H9 (cell line): ENCODE data around the gene FAIM2. TPM values are rescaled to one million over a fixed set of nuclear protein-coding genes. Genes with fewer than 3 reads are reported as not detected.

ENCODE experiments used
- DNase-seq: peaks from one replicate; pipeline ENCODE4 v3.0.0-alpha.2; 2017
- H2AFZ ChIP-seq: one replicate; pipeline ENCODE4 v1.6.1; 2013; ENCODE audit warnings: mild to moderate bottlenecking, low read length, control low read depth, moderate library complexity
- H2AK5ac ChIP-seq: 2 replicates; pipeline ENCODE4 v1.6.1; 2013; ENCODE audit warnings: low read length, control low read depth, mixed read lengths; ENCODE audit not compliant: insufficient read length
- H2BK120ac ChIP-seq: one replicate; pipeline ENCODE4 v1.6.1; 2013; ENCODE audit warnings: low read depth, mild to moderate bottlenecking, low read length, control low read depth, inconsistent platforms; ENCODE audit not compliant: poor library complexity, severe bottlenecking
- H2BK12ac ChIP-seq: 2 replicates; pipeline ENCODE4 v1.6.1; 2013; ENCODE audit warnings: low read length, control low read depth, mixed read lengths, low read depth; ENCODE audit not compliant: insufficient read length
- H2BK15ac ChIP-seq: 2 replicates; pipeline ENCODE4 v1.6.1; 2013; ENCODE audit warnings: low read depth, low read length, control low read depth
- H2BK20ac ChIP-seq: one replicate; pipeline ENCODE4 v1.6.1; 2013; ENCODE audit warnings: low read depth, mild to moderate bottlenecking, low read length, control low read depth, inconsistent platforms; ENCODE audit not compliant: poor library complexity, severe bottlenecking
- H2BK5ac ChIP-seq: 2 replicates; pipeline ENCODE4 v1.6.1; 2013; ENCODE audit warnings: low read length, control low read depth, mixed read lengths; ENCODE audit not compliant: insufficient read length
- H3K14ac ChIP-seq: 2 replicates; pipeline ENCODE4 v1.6.1; 2013; ENCODE audit warnings: low read length, control low read depth; ENCODE audit not compliant: insufficient read depth
- H3K18ac ChIP-seq: 2 replicates; pipeline ENCODE4 v1.6.1; 2013; ENCODE audit warnings: low read depth, mild to moderate bottlenecking, mixed read lengths, low read length, control low read depth; ENCODE audit not compliant: insufficient read length
- H3K23ac ChIP-seq: 2 replicates; pipeline ENCODE4 v1.6.1; 2013; ENCODE audit warnings: low read length, control low read depth, mixed read lengths, low read depth; ENCODE audit not compliant: insufficient read length
- H3K23me2 ChIP-seq: 2 replicates; pipeline ENCODE4 v1.6.1; 2013; ENCODE audit warnings: low read depth, mild to moderate bottlenecking, mixed read lengths, low read length, control low read depth; ENCODE audit not compliant: insufficient read length, poor library complexity, severe bottlenecking
- H3K27ac ChIP-seq: 2 replicates; pipeline ENCODE4 v1.5.1; 2013; ENCODE audit warnings: low read length, control low read depth, mixed read lengths, low read depth; ENCODE audit not compliant: insufficient read length
- H3K27me3 ChIP-seq: 2 replicates; pipeline ENCODE4 v1.6.1; 2013; ENCODE audit warnings: low read length, control low read depth, inconsistent platforms; ENCODE audit not compliant: insufficient read depth
- H3K4ac ChIP-seq: 2 replicates; pipeline ENCODE4 v1.6.1; 2013; ENCODE audit warnings: low read depth, mild to moderate bottlenecking, control low read depth, inconsistent platforms, low read length, moderate library complexity
- H3K4me1 ChIP-seq: 2 replicates; pipeline ENCODE4 v1.6.1; 2013; ENCODE audit warnings: low read length, control low read depth, inconsistent platforms; ENCODE audit not compliant: insufficient read depth
- H3K4me2 ChIP-seq: 2 replicates; pipeline ENCODE4 v1.6.1; 2013; ENCODE audit warnings: low read length, control low read depth, mixed read lengths; ENCODE audit not compliant: insufficient read length, insufficient read depth
- H3K56ac ChIP-seq: 2 replicates; pipeline ENCODE4 v1.6.1; 2013; ENCODE audit warnings: low read depth, mild to moderate bottlenecking, mixed read lengths, low read length, control low read depth; ENCODE audit not compliant: insufficient read length
- H3K79me1 ChIP-seq: 2 replicates; pipeline ENCODE4 v1.6.1; 2013; ENCODE audit warnings: low read depth, mild to moderate bottlenecking, moderate library complexity, low read length, control low read depth, inconsistent platforms; ENCODE audit not compliant: insufficient read depth, poor library complexity, severe bottlenecking
- H3K79me2 ChIP-seq: 2 replicates; pipeline ENCODE4 v1.6.1; 2013; ENCODE audit warnings: low read length, control low read depth, inconsistent platforms; ENCODE audit not compliant: insufficient read depth
- H3K9ac ChIP-seq: 2 replicates; pipeline ENCODE4 v1.6.1; 2013; ENCODE audit warnings: low read length, control low read depth, mixed read lengths; ENCODE audit not compliant: insufficient read length; ENCODE audit errors: extremely low read depth
- H3K9me3 ChIP-seq: one replicate; pipeline ENCODE4 v1.6.1; 2013; ENCODE audit warnings: low read depth, low read length, inconsistent platforms; ENCODE audit not compliant: control insufficient read depth
- H3T11ph ChIP-seq: one replicate; pipeline ENCODE4 v1.6.1; 2013; ENCODE audit warnings: mild to moderate bottlenecking, low read length, control low read depth, inconsistent platforms
- H4K20me1 ChIP-seq: one replicate; pipeline ENCODE4 v1.6.1; 2013; ENCODE audit not compliant: control insufficient read depth, insufficient read length, insufficient read depth
- H4K5ac ChIP-seq: 2 replicates; pipeline ENCODE4 v1.6.1; 2013; ENCODE audit warnings: low read depth, mild to moderate bottlenecking, mixed read lengths, low read length, control low read depth; ENCODE audit not compliant: insufficient read length
- H4K8ac ChIP-seq: replicated peaks from 2 replicates; pipeline ENCODE4 v1.6.1; 2013; ENCODE audit warnings: low read length, control low read depth, mixed read lengths, low read depth; ENCODE audit not compliant: insufficient read length
- H4K91ac ChIP-seq: 2 replicates; pipeline ENCODE4 v1.6.1; 2013; ENCODE audit warnings: low read depth, mild to moderate bottlenecking, moderate library complexity, mixed read lengths, low read length, control low read depth; ENCODE audit not compliant: insufficient read length
- H3K27ac Mint-ChIP-seq, 3 experiments: 2 replicates in 2 of 3; 3 replicates in 1 of 3; pipeline ENCODE4 v1.8.0; 2020 to 2021; ENCODE audit warnings: mixed read lengths in 3 of 3, mild to moderate bottlenecking in 1 of 3, moderate library complexity in 1 of 3
- H3K27me3 Mint-ChIP-seq: 2 replicates; pipeline ENCODE4 v1.8.0; 2021; ENCODE audit warnings: low read depth, mild to moderate bottlenecking, moderate library complexity, mixed read lengths
- H3K36me3 Mint-ChIP-seq, 3 experiments: 2 replicates in 2 of 3; 3 replicates in 1 of 3; pipeline ENCODE4 v1.8.0; 2020 to 2021; ENCODE audit warnings: low read depth in 3 of 3, mixed read lengths in 3 of 3; ENCODE audit not compliant: insufficient read depth in 1 of 3
- H3K4me1 Mint-ChIP-seq, 2 experiments: 2 replicates each; pipeline ENCODE4 v1.8.0; 2020; ENCODE audit warnings: mixed read lengths in 2 of 2
- H3K4me3 Mint-ChIP-seq, 2 experiments: 2 replicates in 1 of 2; 3 replicates in 1 of 2; pipeline ENCODE4 v1.8.0; 2020 to 2021; ENCODE audit warnings: mild to moderate bottlenecking in 2 of 2, mixed read lengths in 2 of 2, moderate library complexity in 1 of 2
- H3K9me3 Mint-ChIP-seq, 2 experiments: 2 replicates in 1 of 2; 3 replicates in 1 of 2; pipeline ENCODE4 v1.8.0; 2020; ENCODE audit warnings: mild to moderate bottlenecking in 2 of 2, mixed read lengths in 2 of 2, moderate library complexity in 1 of 2
- CTCF ChIP-seq: fragments of 200-600 bp; sonication (generic); conservative IDR thresholded peaks from 3 replicates; pipeline ENCODE4 v1.8.0; 2021; ENCODE audit warnings: antibody characterized with exemption, mild to moderate bottlenecking
- WGBS: extraction: QIAGEN DNeasy Blood & Tissue Kit; methylation state at CpG from one replicate; pipeline ENCODE4 v1.1.7; 2013; ENCODE audit warnings: missing lambda C conversion rate, low lambda C conversion rate, mixed read lengths; ENCODE audit not compliant: insufficient read length; ENCODE audit errors: extremely low coverage; 5-methylcytosine and 5-hydroxymethylcytosine counted together
- total RNA-seq: library from RNA; stranded (reverse); gene quantifications from 2 replicates; pipeline ENCODE4 v1.2.1, GENCODE V29; 2021

The FAIM2 gene
- total RNA-seq, 1 experiment from 2014 or later: 0.42 TPM

GRCh38 chr12:49875115-49875720, 28.5 kb downstream of the FAIM2 start:
- no peak overlapping the region for H4K5ac ChIP-seq
- H3K27ac ChIP-seq: no peak overlapping the region
- H3T11ph ChIP-seq: no peak overlapping the region
- H3K4me1 Mint-ChIP-seq: peaks cover 0 to 2% of the 10 kb centered on the region in 2 experiments; a peak in 1 of 4 replicates
- H4K8ac ChIP-seq: no peak overlapping the region
- H3K4ac ChIP-seq: no peak overlapping the region
- H2BK12ac ChIP-seq: no peak overlapping the region
- H2AK5ac ChIP-seq: no peak overlapping the region
- H3K4me1 ChIP-seq: no peaks in the 10 kb centered on the region
- no peak overlapping the region for H2AFZ ChIP-seq
- H3K27me3 Mint-ChIP-seq: no peaks in the 10 kb centered on the region; the same call in 1 of the 2 replicates
- no peak overlapping the region for H2BK15ac ChIP-seq
- no peak overlapping the region for H3K9ac ChIP-seq
- TF ChIP-seq CTCF: no peak
- H2BK120ac ChIP-seq: no peak overlapping the region
- H3K9me3 ChIP-seq: no peaks in the 10 kb centered on the region
- no peak overlapping the region; a peak in 1 of 7 replicates for H3K27ac Mint-ChIP-seq
- no peaks in the 10 kb centered on the region for H3K79me1 ChIP-seq
- peaks cover 24 to 26% of the 10 kb centered on the region in 2 experiments for H3K9me3 Mint-ChIP-seq
- no peak overlapping the region for H2BK20ac ChIP-seq
- H3K18ac ChIP-seq: no peak overlapping the region
- H3K4me3 Mint-ChIP-seq: no peak overlapping the region
- H3K4me2 ChIP-seq: no peak overlapping the region
- H3K27me3 ChIP-seq: no peaks in the 10 kb centered on the region; the same call in 1 of the 2 replicates
- no peak overlapping the region for H4K91ac ChIP-seq
- no peaks in the 10 kb centered on the region for H3K23me2 ChIP-seq
- H4K20me1 ChIP-seq: no peaks in the 10 kb centered on the region
- H3K23ac ChIP-seq: no peak overlapping the region
- no peak overlapping the region for H3K14ac ChIP-seq
- no CpG with 5 or more reads among the region's 9 CpGs for WGBS
- H3K56ac ChIP-seq: no peak overlapping the region
- no peak for DNase-seq
- no peak overlapping the region for H2BK5ac ChIP-seq
- H3K79me2 ChIP-seq: no peaks in the 10 kb centered on the region
- peaks cover 0 to 2% (median 0%) of the 10 kb centered on the region in 3 experiments; a peak in 2 of 7 replicates for H3K36me3 Mint-ChIP-seq
